HG03095 (cell line): Measurements from ENCODE around the gene ANKZF1.
"Not testable (repeated sequence)": the region's sequence is repeated elsewhere in the genome, so short reads cannot be mapped to it uniquely, and the experiment has no call there.

Experiments
- ATAC-seq: cut with Tn5 transposase; IDR thresholded peaks from one replicate; pipeline ENCODE4 v1.9.1; 2021; ENCODE audit warnings: moderate library complexity; ENCODE audit not compliant: unreplicated experiment

The ANKZF1 gene

GRCh38 chr2:219253753-219254589 lies 24.4 kb downstream of the ANKZF1 start, which contains the start of gene TUBA4A:
Gene TUBA4A, minus strand, starts transcription at chr2:219253918. Its CDS starts 60 bp downstream, at chr2:219253858.
- peak; percentile 59 for ATAC-seq

- ATAC-seq: peak; percentile 23
Observed at GRCh38 chr2:219254590-219255201, 25.1 kb downstream of the ANKZF1 start.

- not testable (repeated sequence) for ATAC-seq
Observed at GRCh38 chr2:219258942-219259341, 29.3 kb downstream of the ANKZF1 start.

- ATAC-seq: no peak
Observed at GRCh38 chr2:219261024-219261855, 31.6 kb downstream of the ANKZF1 start.

GRCh38 chr2:219266232-219266631 lies 36.6 kb downstream of the ANKZF1 start:
- no peak for ATAC-seq

GRCh38 chr2:219266886-219267285 lies 37.3 kb downstream of the ANKZF1 start:
- no peak for ATAC-seq

DNA sequence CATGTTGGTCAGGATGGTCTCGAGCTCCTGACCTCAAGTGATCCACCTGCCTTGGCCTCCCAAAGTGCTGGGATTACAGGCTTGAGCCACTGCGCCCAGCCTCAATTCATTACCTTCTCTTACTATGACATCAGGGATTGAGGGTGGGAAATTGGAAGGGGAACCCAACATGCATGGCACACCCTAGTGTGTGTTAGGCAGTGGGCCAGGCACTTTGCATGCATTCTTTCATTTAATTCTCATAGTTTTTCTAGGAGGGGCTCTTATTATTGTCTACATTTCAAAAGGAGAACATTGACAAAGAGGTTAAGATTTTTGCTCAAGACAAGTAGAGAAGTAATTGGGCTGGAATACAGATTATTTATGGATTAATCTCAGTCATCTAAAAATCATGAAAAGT lies 38.7 kb downstream of the ANKZF1 start:
- ATAC-seq: no peak

DNA sequence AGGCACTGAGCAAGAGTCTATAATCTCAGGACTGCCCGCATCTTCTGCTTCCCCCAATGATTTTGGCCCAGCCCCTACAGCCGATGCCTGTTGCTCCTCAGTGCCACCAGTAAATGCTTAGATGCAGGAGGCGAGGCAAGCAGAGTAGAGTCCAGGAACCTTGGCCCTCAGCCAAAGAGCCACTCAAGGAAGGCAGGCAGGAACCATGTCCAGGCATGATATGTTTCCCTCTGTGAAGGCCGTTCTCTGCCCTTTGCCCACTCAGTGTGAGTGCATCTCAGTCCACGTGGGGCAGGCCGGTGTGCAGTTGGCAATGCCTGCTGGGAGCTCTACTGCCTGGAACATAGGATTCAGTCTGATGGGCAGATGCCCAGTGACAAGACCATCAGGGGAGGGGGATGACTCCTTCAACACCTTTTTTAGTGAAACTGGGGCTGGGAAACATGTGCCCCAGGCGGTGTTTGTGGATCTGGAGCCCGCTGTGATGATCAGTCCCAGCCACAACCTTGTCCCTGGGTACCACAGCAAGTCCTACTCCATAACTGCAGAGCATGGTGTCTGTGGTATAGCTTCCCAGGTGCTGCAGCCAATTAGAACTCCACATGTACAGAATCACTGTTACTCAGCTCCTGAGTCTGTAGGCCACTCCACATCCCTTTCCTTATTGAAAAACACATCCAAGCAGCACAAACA lies 39.9 kb downstream of the ANKZF1 start:
- ATAC-seq: no peak

DNA sequence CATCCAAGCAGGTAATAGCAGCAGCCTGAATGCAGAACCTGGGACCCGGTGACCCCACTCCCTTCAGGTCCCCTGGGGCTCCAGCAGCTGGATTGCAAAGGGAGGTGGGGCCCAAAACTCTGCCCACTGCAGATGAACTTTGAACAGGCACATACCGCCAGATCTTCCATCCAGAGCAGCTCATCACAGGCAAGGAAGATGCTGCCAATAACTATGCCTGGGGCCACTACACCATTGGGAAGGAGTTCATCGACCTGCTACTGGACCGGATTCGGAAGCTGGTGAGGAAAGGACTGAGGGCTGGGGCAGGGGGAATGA lies 40.4 kb downstream of the ANKZF1 start:
- ATAC-seq: no peak

- ATAC-seq: no peak
Observed at GRCh38 chr2:219271021-219271420, 41.4 kb downstream of the ANKZF1 start.

DNA sequence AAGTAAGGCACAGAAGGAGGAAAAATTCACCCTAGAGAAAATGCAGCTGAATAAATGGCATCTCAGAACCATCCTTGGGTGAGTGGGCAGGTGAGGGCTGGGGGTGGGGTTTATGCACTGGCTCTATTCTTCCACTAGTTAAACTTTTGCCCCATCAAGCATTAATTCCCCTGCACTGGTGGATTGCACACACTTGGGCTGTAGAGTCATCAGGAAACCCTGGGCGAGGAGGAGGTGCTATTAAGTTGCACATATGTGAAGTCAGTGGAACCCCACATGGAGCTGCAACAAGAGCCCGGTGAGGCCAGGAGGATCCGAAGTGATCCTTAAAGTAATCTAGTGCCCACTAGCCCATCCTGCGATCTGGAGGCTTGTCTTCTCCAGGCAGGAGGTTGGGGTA lies 42.8 kb downstream of the ANKZF1 start:
- ATAC-seq: no peak

GRCh38 chr2:219272995-219273394 lies 43.4 kb downstream of the ANKZF1 start:
- no peak for ATAC-seq

DNA sequence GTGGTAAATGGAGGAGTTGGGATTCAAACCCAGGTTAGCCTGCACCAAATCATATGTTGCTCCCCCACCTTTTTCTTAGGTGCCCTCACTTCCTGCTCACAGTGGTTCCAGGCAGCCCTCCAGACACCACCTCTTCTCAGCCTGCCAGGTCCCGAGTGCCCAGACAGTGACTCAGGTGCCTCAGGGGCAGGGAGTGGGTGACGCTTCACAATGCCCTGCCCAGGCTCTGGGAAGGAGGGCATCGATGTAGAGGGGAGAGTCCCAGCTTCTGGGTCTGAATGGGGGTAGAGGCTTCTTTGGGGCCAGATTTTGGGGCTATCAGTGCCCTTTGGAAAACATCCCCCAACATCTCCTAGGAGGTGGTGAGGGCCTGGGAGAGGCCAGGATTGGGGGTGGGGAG lies 44.3 kb downstream of the ANKZF1 start:
- no peak for ATAC-seq

GRCh38 chr2:219274361-219274921 lies 44.8 kb downstream of the ANKZF1 start:
- no peak for ATAC-seq

- ATAC-seq: peak; percentile 26
Observed at GRCh38 chr2:219277703-219278654, 48.4 kb downstream of the ANKZF1 start.

DNA sequence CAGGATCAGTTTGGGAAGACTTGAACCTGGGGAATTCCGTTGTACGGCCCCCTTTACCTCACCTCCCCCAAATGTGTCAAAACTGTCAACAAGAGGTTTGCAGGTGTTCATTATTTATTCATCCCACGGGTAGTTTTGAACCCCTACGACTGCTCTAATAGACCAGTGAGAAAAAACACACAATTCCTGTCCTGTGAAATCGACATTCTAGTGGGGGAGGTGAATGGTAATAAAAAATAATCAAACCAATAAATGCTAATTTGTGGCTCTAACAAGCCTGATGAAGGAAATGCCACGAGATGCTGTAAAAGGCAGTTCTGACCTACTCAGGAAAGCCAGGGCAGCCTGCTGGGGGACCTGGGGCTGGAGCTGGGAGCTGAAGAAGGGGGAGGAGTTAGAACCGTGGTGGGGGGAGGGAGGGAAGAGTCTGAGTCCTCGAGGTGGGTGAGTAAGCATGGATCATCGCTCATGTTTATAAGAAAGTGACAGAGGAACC lies 49.1 kb downstream of the ANKZF1 start:
- ATAC-seq: no peak

GRCh38 chr2:219279151-219279915 lies 49.7 kb downstream of the ANKZF1 start, which contains the start of gene DNAJB2:
Gene DNAJB2, plus strand, starts transcription at chr2:219279366. Its CDS starts 468 bp downstream, at chr2:219279834.
- peak; percentile 77 for ATAC-seq

DNA sequence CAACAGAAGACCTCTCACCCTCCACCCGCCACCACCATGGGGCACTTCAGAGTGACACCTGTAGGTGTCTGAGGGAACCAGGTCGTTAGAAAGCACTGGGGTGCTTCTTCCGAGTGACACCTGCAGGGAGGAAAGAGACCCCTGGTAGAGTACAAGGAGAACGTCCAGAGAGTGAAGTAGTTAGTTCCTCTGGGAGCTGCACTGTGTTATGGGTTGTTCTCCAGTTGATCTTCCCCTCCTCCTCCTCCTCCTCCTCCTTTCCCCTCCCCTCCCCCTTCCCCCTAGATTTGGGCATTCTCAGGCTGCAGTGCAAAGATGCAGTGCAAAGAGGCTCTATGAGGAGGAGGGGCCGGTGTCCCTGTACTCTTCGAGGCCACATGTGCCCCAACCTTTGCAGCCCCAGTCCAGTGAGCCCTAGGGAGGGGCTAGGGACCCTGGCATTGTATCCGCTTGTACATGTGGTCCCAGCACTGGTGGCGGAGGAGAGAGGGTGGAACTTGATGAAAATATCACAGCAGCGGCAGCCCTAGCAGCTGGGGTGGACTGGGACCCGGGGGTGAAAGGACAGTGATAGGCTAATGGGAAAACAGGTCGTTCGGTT lies 50.4 kb downstream of the ANKZF1 start:
- no peak for ATAC-seq
